GM12891 (cell line): ENCODE results near the gene HECTD4.

Experiments used
- PAX5 ChIP-seq: IDR thresholded peaks from 2 replicates; pipeline ENCODE4 v1.6.1; 2011; ENCODE audit warnings: low read length, moderate library complexity, mild to moderate bottlenecking; ENCODE audit not compliant: insufficient read depth, severe bottlenecking
- POLR2A ChIP-seq: IDR thresholded peaks from 2 replicates; pipeline ENCODE4 v1.6.1; 2011; ENCODE audit warnings: low read depth, low read length, control low read depth
- POLR2AphosphoS5 ChIP-seq: IDR thresholded peaks from 2 replicates; pipeline ENCODE4 v1.6.1; 2011; ENCODE audit warnings: low read depth, low read length, control low read depth
- POU2F2 ChIP-seq: IDR thresholded peaks from 2 replicates; pipeline ENCODE4 v1.6.1; 2011; ENCODE audit warnings: low read depth, mild to moderate bottlenecking, control low read depth, low read length, moderate library complexity
- SPI1 ChIP-seq: IDR thresholded peaks from 2 replicates; pipeline ENCODE4 v1.6.1; 2011; ENCODE audit warnings: low read depth, low read length, control low read depth
- TAF1 ChIP-seq: IDR thresholded peaks from 2 replicates; pipeline ENCODE4 v1.6.1; 2011; ENCODE audit warnings: low read depth, low read length, control low read depth

GRCh38 chr12:112330706-112331105 lies 51.5 kb downstream of the HECTD4 start:
- TF ChIP-seq TAF1 = no peak
- TF ChIP-seq POLR2A = no peak
- TF ChIP-seq POLR2AphosphoS5 = no peak
- TF ChIP-seq SPI1 = no peak
- TF ChIP-seq POU2F2 = no peak
- no peak for TF ChIP-seq PAX5
